Measurements from ENCODE around the gene PDE11A.

Gene PDE11A

DNA sequence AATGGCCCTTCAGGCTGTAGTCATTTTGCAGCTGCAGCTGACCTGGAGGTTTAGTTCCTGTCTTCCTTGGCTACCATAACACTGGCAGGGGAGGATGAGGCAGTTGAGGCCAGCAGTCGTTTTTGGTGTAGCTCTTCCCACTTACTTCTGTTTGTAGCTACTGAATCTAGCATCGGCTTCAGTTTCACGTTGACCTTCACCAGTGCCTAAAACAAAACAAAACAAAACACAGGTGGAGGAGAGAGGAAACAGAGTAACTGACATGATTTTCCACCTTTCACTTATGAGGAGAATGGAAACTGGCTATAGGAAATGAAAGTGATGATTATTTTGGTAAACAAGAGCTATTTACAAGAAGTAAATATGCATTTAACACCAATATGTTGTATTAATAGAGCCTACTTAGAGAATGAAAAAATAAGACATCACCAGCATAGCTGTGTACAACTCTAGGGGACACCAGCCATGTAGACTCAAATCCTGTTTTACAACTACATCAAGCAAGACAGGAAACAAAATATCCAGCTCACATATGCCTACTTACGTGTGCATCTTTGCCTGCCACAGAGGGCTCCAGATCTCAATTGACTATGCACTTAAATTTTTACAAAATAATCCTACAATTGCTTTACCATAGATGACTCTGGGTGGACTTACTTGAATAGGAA is 443.1 kb downstream of the PDE11A start:
- Mint-ChIP-seq H3K9me3 (no peaks in the 10 kb centered on the region), H3K27ac (peak overlapping the region; percentile 16), H3K4me3 (no peak overlapping the region), H3K36me3 (no peaks in the 10 kb centered on the region), H3K4me1 (peaks cover 28% of the 10 kb centered on the region), H3K27me3 (peaks cover 14% of the 10 kb centered on the region)
- no peak for ATAC-seq

DNA sequence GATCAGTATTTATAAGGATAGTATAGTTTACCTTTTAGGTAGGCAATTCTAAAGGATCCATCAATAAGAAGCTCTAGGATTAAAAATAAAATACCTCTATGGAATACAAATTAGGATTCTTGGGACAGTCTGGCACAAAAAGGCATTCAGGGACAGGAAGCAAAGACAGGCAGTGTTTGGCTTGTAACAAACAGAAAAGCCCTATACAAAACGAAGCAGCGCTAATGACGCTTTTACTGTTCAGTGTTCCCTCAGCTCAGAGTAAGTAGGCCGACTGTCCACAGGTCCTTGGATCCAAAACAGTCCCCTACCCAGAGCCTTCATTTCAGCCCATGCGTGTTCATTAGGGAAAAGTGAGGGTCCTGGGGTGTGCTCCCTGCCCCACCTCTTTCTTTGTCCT is 443.7 kb downstream of the PDE11A start:
- peaks cover 14% of the 10 kb centered on the region for H3K27me3 Mint-ChIP-seq
- H3K4me1 Mint-ChIP-seq, result peaks cover 22% of the 10 kb centered on the region
- no peaks in the 10 kb centered on the region for H3K9me3 Mint-ChIP-seq
- H3K27ac Mint-ChIP-seq, result no peak overlapping the region
- H3K36me3 Mint-ChIP-seq, result no peaks in the 10 kb centered on the region
- H3K4me3 Mint-ChIP-seq, result no peak overlapping the region
- no peak for ATAC-seq

DNA sequence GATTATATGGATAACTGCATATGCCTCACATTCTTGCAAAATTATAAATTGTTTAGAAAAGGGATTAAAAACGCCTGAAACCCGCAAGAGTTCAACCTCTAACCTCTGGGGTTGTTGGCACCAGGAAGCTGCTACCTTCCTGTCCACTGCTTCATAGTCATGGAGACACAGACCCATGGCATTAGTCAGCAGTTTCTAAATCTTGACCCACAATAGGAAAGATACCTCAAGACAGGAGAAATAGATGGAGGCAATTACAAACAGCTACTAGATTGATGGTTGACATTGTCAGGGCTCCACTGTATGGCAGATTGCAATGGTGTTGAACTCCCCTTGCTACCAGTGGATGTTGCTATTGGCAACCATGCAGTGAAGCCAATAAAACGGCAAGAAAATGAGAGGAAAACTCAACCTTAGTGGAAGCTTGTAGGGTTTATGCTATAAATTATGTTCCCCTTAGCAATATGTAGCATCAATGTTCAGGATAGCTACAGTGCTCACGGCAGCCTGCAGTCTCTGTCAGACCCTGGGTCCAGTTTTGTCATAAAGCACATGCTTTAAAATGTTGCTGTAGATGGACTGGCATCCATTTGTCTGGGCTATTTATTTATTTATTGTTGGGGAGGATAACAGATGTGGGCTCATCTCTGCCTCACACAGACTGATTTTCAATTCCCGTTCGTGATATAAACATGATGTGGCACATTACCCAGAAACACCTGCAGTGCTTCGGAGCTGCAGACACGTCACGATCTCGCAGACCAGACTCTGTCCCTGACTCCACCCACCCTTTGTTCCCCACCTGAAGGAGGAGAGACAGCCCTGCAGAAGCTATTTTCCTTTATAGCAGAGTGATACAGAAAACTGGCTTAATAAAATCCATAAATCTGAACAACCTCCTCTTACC is 446.6 kb downstream of the PDE11A start:
- ATAC-seq, result peak; percentile 69
- Mint-ChIP-seq H3K27me3 (peaks cover 14% of the 10 kb centered on the region), H3K4me1 (peaks cover 12% of the 10 kb centered on the region), H3K9me3 (no peaks in the 10 kb centered on the region), H3K36me3 (no peaks in the 10 kb centered on the region), H3K27ac (peak overlapping the region; percentile 4), H3K4me3 (peak overlapping the region; percentile 14)

DNA sequence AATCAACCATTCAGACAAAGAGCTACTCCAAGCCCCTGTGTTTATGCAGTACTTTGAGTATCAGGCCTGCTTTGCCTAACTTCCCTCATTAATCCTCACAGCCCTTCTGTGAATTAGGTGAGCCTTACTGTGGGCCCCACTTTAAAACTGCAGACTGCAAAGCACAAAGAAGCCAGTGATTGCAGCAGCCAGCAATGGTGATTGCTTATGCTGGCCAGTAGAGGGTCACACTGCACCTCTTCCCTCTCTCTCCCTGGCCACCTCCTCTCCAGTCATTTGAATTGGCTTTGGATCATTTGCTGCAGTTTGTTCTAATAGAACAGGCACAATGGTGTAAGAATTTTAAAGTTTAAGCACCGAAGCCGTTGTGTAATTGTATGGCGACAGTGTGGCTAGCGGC is 450.1 kb downstream of the PDE11A start:
- Mint-ChIP-seq H3K27me3 (peaks cover 13% of the 10 kb centered on the region), H3K27ac (no peak overlapping the region), H3K9me3 (no peaks in the 10 kb centered on the region), H3K4me1 (peaks cover 5% of the 10 kb centered on the region), H3K4me3 (no peak overlapping the region), H3K36me3 (no peaks in the 10 kb centered on the region)
- ATAC-seq, result no peak

DNA sequence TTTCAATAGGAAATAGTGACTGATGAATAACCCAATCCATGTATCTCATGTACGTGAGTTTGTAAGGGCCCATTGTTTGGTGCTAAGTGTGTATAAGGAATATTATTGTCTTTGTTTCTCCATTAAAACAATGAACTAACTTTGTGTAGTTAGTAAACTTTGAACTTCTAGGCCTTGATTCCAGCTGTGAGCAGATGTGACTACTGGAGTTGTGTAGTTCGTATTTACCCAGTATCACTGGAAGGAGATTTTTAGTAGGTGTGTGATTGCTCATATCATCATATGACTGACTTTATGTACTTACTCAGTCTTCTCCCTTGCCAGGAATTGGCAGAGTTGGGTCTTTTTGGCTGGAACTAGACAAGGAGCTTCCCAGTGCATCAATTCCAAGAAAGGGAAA is 452.6 kb downstream of the PDE11A start:
- H3K27ac Mint-ChIP-seq, result no peak overlapping the region
- no peak for ATAC-seq
- H3K4me1 Mint-ChIP-seq, result peaks cover 11% of the 10 kb centered on the region
- peaks cover 2% of the 10 kb centered on the region for H3K9me3 Mint-ChIP-seq
- H3K36me3 Mint-ChIP-seq, result no peaks in the 10 kb centered on the region
- H3K27me3 Mint-ChIP-seq, result no peaks in the 10 kb centered on the region
- H3K4me3 Mint-ChIP-seq, result no peak overlapping the region

DNA sequence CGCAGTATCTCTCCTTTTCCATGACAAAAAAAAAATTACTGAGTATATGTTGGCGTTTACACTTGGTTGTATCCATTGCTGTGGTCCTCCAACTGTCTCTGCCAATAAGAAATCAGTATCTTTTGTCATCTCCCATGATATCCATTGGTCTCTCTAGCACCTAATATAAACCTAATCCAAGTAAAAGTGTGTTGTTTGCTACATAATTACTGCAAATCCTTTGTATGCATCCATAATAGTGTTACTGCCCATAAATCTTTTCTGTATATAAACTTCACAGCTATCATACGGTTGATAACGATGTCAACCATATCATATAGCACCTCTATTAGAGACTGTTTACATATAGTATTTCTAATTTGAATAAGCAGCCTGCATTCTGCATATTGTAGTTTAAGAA is 453.1 kb downstream of the PDE11A start:
- Mint-ChIP-seq H3K4me1 (peaks cover 11% of the 10 kb centered on the region), H3K27ac (peak overlapping the region; percentile 99), H3K9me3 (peaks cover 2% of the 10 kb centered on the region), H3K27me3 (no peaks in the 10 kb centered on the region), H3K4me3 (peak overlapping the region; percentile 93), H3K36me3 (no peaks in the 10 kb centered on the region)
- no peak for ATAC-seq

DNA sequence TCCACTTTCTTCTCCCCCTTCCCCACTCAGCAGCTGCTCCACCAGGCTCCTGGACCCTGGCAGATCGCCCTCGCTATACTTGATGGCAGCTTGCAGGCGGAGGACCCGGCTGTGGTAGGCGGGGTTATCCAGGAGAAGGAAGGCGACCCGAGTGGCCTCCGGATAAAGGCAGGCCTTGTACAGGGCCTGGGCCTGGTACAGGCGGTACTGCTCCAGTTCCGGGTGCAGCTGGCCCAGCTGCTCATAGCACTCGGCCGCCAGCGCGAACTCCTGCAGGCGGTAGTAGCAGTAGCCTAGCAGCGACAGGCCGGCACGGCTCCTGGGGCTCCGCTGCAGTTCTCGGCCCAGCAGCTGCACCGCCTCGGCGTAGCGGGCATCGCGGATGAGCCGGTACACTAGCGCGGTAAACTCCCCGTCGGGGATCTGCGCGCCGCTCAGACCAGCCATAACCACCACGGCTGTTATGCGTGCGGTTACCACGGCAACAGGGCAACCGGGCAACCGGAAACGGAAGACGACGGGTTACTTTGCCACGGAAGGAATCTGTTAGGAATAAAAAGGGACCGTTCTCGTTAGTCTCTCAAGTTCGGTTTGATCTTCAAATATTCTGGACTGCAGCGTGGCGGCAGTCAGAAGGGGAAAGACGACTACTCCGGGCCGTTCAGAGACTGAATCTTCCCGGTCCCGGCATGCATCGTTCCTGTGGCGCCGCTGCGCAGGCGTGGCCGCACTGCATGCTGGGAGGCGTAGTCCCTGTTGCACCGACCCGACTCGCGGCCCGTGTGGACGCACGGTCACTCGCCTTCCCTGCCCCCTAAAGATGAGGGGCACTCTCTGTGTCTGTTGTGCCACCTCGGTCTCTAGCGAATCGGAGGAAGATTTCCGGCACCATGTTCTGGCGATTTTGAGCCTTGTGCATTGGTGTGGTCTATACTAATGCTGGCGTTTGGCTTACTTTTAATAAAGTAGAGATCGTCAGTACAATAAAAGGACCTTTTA is 454.0 kb downstream of the PDE11A start:
- H3K9me3 Mint-ChIP-seq, result peaks cover 2% of the 10 kb centered on the region
- H3K36me3 Mint-ChIP-seq, result no peaks in the 10 kb centered on the region
- H3K27me3 Mint-ChIP-seq, result no peaks in the 10 kb centered on the region
- peak overlapping the region; percentile 99 for H3K27ac Mint-ChIP-seq
- ATAC-seq, result peak; percentile 96
- H3K4me1 Mint-ChIP-seq, result peaks cover 11% of the 10 kb centered on the region
- H3K4me3 Mint-ChIP-seq, result peak overlapping the region; percentile 93

DNA sequence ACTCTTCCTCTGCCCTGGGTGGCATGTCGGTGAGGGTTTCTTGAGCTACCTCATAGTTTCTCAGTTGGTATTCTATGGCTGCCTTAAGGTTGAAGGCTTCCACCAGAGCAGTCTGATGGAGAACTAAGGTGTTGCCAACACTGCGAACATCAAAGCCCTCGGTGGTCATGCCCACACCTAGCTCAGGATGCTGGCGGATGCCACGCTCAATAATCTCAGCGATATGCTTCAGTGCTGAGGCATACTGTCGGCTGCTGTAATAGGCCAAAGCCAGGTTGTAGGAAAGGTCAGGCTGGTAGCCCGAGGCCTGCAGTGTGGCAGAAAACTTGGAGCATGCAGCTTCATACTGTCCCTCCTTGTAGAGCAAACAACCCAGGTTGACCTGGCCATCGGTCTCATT is 454.7 kb downstream of the PDE11A start:
- Mint-ChIP-seq H3K27ac (peak overlapping the region; percentile 99), H3K4me1 (peaks cover 11% of the 10 kb centered on the region), H3K36me3 (no peaks in the 10 kb centered on the region), H3K9me3 (peaks cover 2% of the 10 kb centered on the region), H3K4me3 (peak overlapping the region; percentile 93), H3K27me3 (no peaks in the 10 kb centered on the region)
- ATAC-seq, result no peak

DNA sequence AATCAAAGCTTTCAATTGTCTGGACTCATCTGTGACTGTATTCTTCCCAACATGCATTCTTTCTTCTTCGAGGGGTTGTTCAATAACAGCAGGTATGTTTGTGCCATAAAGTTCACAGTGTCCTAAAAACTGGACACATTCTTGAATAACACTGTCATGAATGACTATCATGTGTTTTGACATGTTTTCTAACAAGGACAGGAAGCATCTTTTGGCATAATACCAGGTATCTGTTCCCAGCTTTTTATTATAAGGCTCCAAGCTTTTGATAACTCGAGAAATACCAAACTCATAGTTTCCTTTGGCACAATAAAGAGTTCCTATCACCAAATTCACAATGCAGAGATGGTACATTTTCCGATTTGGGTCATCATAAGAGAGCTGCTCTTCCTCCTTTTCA is 455.8 kb downstream of the PDE11A start:
- Mint-ChIP-seq H3K36me3 (no peaks in the 10 kb centered on the region), H3K27ac (no peak overlapping the region), H3K9me3 (peaks cover 2% of the 10 kb centered on the region), H3K4me1 (peaks cover 11% of the 10 kb centered on the region), H3K27me3 (no peaks in the 10 kb centered on the region), H3K4me3 (no peak overlapping the region)
- ATAC-seq, result no peak

DNA sequence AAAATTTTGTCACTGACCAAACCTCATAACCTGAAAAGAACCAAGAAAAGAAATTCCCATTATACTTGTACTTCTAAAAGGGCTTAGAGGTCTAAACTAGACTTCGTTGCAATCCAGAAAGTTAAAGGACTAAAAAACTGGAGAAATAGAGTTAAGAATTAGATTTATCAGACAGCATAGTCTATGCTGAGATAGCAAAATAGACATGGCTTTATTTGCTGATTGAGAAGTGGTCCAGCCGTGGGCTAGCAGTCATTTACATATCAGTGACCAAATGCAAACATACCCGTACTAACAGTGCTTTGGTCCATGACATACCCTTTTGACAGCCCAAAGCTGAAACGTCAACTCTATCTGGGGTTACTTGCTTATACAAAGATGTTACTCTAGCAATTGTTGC is 456.5 kb downstream of the PDE11A start:
- Mint-ChIP-seq H3K4me3 (no peak overlapping the region), H3K36me3 (no peaks in the 10 kb centered on the region), H3K9me3 (peaks cover 2% of the 10 kb centered on the region), H3K4me1 (peaks cover 11% of the 10 kb centered on the region), H3K27me3 (no peaks in the 10 kb centered on the region), H3K27ac (no peak overlapping the region)
- ATAC-seq, result no peak

DNA sequence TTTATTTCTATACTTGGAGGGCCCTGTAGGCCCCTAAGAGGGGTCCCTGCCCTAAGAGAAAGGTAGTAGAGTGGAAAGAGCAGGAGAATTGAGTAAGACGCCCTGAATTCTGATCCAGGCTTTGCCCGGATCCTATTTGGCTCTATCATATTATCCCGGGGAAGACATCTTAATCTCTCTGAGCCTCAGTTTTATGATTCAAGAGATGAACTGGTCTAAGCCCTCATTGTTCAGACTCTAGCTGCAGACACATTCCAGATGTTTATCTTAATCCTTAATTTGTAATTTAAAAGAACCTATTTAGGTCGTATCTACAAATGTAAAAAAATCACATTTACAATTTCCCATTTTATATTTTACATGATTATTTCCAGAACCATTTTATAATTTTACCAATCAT is 459.9 kb downstream of the PDE11A start:
- H3K36me3 Mint-ChIP-seq, result peaks cover 6% of the 10 kb centered on the region
- no peak overlapping the region for H3K4me3 Mint-ChIP-seq
- H3K27ac Mint-ChIP-seq, result no peak overlapping the region
- H3K4me1 Mint-ChIP-seq, result peaks cover 5% of the 10 kb centered on the region
- ATAC-seq, result no peak
- no peaks in the 10 kb centered on the region for H3K27me3 Mint-ChIP-seq
- H3K9me3 Mint-ChIP-seq, result peaks cover 7% of the 10 kb centered on the region

DNA sequence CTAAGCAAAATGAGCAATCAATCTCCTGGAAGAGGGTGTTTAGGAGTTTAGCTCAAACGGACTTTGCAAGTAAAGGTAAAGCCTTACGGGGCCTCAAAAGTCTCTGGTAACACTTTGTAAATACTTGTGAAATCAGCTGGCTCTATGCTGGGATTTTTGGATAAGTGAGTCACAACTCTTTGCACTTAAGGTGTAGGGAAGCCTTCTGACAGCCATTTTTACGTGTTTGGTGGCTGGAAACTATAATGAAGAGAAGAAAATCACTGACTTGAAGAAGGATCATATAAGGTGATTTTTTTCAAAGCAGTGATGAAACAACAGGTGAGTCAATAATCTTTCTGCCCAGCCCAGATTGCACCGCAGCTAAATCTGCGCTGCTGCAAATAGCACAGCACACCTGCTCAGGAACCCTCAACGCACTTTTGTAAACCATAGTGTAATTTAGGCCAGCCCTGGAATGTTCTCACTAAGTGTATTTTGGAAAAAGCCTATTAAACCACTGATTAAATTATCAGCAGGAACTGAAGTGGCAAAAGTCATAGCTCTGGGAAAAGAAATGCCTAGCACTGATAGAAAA is 461.2 kb downstream of the PDE11A start:
- Mint-ChIP-seq H3K27me3 (no peaks in the 10 kb centered on the region), H3K9me3 (peaks cover 8% of the 10 kb centered on the region), H3K36me3 (peaks cover 6% of the 10 kb centered on the region), H3K4me3 (no peak overlapping the region), H3K27ac (no peak overlapping the region), H3K4me1 (peaks cover 4% of the 10 kb centered on the region)
- ATAC-seq, result no peak

DNA sequence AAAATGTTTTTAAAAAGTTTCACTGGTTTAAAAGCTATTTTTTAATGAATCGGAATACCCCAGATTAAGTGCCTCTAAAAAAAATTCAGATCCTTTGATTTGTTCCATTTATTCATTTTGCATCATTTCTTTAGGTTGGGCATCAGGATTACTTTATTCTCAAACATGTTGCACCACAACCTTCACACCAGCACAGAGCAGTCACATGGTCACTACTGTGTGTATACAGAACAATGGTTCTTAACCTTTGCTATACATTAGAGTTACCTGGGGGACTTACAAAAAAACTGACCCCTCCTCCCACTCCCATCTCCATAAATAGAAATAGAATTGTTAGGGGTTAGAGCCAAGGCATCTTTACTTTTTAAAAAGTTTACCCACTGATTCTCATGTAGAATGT is 461.8 kb downstream of the PDE11A start:
- peaks cover 6% of the 10 kb centered on the region for H3K9me3 Mint-ChIP-seq
- no peaks in the 10 kb centered on the region for H3K27me3 Mint-ChIP-seq
- no peak for ATAC-seq
- H3K4me1 Mint-ChIP-seq, result no peaks in the 10 kb centered on the region
- H3K4me3 Mint-ChIP-seq, result no peak overlapping the region
- peaks cover 6% of the 10 kb centered on the region for H3K36me3 Mint-ChIP-seq
- no peak overlapping the region for H3K27ac Mint-ChIP-seq

DNA sequence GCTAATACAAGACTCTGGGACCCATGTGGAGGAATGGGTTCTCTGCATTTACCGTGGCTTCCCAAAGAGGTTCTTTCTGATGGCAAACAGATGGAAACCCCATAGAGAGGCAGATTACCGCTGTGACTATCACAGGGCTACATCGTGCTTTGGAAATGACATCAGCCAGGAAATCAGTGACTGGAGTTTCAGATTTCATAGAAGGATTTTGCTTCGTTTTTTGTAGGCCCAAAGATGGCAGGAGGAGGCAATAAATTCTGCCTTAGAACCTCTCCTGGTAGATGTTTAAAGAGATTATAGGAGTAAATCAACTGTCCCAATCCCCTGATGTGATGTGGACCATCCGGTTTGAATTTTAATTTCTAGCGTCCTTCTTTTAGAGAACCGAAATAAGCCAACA is 465.9 kb downstream of the PDE11A start:
- no peak overlapping the region for H3K4me3 Mint-ChIP-seq
- H3K27ac Mint-ChIP-seq, result no peak overlapping the region
- no peaks in the 10 kb centered on the region for H3K4me1 Mint-ChIP-seq
- peaks cover 6% of the 10 kb centered on the region for H3K36me3 Mint-ChIP-seq
- ATAC-seq, result no peak
- peaks cover 6% of the 10 kb centered on the region for H3K9me3 Mint-ChIP-seq
- H3K27me3 Mint-ChIP-seq, result no peaks in the 10 kb centered on the region
